DOHH2 (cell line): Measurements from ENCODE around the gene CCL16.

Experiments used
- H3F3A ChIP-seq: fragments of 200-600 bp; sonication (generic), shearing (Covaris generic); 2 replicates; pipeline ENCODE4 v1.6.0; 2016; ENCODE audit warnings: antibody characterized with exemption, mild to moderate bottlenecking; ENCODE audit not compliant: control insufficient read depth, insufficient read depth
- H3K27ac ChIP-seq: fragments of 200-600 bp; sonication (generic); 2 replicates; pipeline ENCODE4 v1.5.1; 2014; ENCODE audit warnings: low read depth, mild to moderate bottlenecking, low read length, moderate library complexity
- H3K27me3 ChIP-seq: fragments of 200-600 bp; sonication (generic); 2 replicates; pipeline ENCODE4 v1.6.1; 2014; ENCODE audit warnings: mild to moderate bottlenecking, low read length, mixed read lengths; ENCODE audit not compliant: control insufficient read depth
- H3K36me3 ChIP-seq: fragments of 200-600 bp; sonication (generic); 2 replicates; pipeline ENCODE4 v1.6.1; 2014; ENCODE audit warnings: mild to moderate bottlenecking, low read length, moderate library complexity, mixed read lengths; ENCODE audit not compliant: control insufficient read depth
- H3K4me1 ChIP-seq: fragments of 200-600 bp; sonication (generic); 2 replicates; pipeline ENCODE4 v1.6.1; 2014; ENCODE audit warnings: mild to moderate bottlenecking, low read length, mixed read lengths; ENCODE audit not compliant: control insufficient read depth
- H3K4me2 ChIP-seq: fragments of 200-600 bp; sonication (generic); 2 replicates; pipeline ENCODE4 v1.6.0; 2014; ENCODE audit warnings: mild to moderate bottlenecking, low read length, moderate library complexity
- H3K4me3 ChIP-seq: fragments of 200-600 bp; sonication (generic); 2 replicates; pipeline ENCODE4 v1.5.1; 2014; ENCODE audit warnings: mild to moderate bottlenecking, low read length, mixed read lengths
- H3K79me2 ChIP-seq: fragments of 200-600 bp; sonication (generic); 2 replicates; pipeline ENCODE4 v1.6.1; 2014; ENCODE audit warnings: mild to moderate bottlenecking, low read length, mixed read lengths; ENCODE audit not compliant: control insufficient read depth
- H3K9me2 ChIP-seq: fragments of 200-600 bp; sonication (generic); replicated peaks from 2 replicates; pipeline ENCODE4 v1.6.1; 2014; ENCODE audit warnings: mild to moderate bottlenecking, low read length, mixed read lengths; ENCODE audit not compliant: control insufficient read depth
- H3K9me3 ChIP-seq: fragments of 200-600 bp; sonication (generic); 2 replicates; pipeline ENCODE4 v1.6.1; 2014; ENCODE audit warnings: antibody characterized with exemption, low read length, mixed read lengths; ENCODE audit not compliant: control insufficient read depth, insufficient read depth
- H4K20me1 ChIP-seq: fragments of 200-600 bp; sonication (generic); 2 replicates; pipeline ENCODE4 v1.6.0; 2014; ENCODE audit warnings: low read depth, mild to moderate bottlenecking, antibody characterized with exemption, low read length, moderate library complexity; ENCODE audit not compliant: control insufficient read depth, insufficient read depth
- CTCF ChIP-seq: fragments of 200-600 bp; sonication (generic); IDR thresholded peaks from one replicate; pipeline ENCODE4 v1.5.1; 2014; ENCODE audit warnings: antibody characterized with exemption, mild to moderate bottlenecking, low read depth, low read length; ENCODE audit not compliant: poor library complexity, severe bottlenecking
- EZH2phosphoT487 ChIP-seq: fragments of 200-600 bp; sonication (generic); IDR thresholded peaks from 2 replicates; pipeline ENCODE4 v1.6.1; 2017; ENCODE audit warnings: borderline replicate concordance, mild to moderate bottlenecking, antibody characterized with exemption, low read length, moderate library complexity, mixed read lengths

Gene CCL16

GRCh38 chr17:35972066-35972465 lies 9.2 kb downstream of the CCL16 start:
- Histone ChIP-seq H3K36me3 (no peaks in the 10 kb centered on the region), H3K4me2 (no peak overlapping the region), H3F3A (no peaks in the 10 kb centered on the region), H3K79me2 (no peaks in the 10 kb centered on the region), H3K27ac (no peak overlapping the region), H3K4me3 (no peak overlapping the region), H3K4me1 (no peaks in the 10 kb centered on the region), H3K27me3 (peaks cover 14% of the 10 kb centered on the region; the same call in 1 of the 2 replicates), H4K20me1 (no peaks in the 10 kb centered on the region), H3K9me3 (no peaks in the 10 kb centered on the region), H3K9me2 (no peaks in the 10 kb centered on the region)
- no peak for TF ChIP-seq CTCF
- TF ChIP-seq EZH2phosphoT487, result no peak

GRCh38 chr17:35969558-35970380 lies 11.5 kb downstream of the CCL16 start:
- no peaks in the 10 kb centered on the region for H3K4me1 ChIP-seq
- H3K4me2 ChIP-seq, result no peak overlapping the region
- no peaks in the 10 kb centered on the region for H3F3A ChIP-seq
- peaks cover 13% of the 10 kb centered on the region; the same call in 1 of the 2 replicates for H3K27me3 ChIP-seq
- no peaks in the 10 kb centered on the region for H3K9me3 ChIP-seq
- no peaks in the 10 kb centered on the region for H3K79me2 ChIP-seq
- no peak overlapping the region for H3K27ac ChIP-seq
- H3K36me3 ChIP-seq, result no peaks in the 10 kb centered on the region
- no peaks in the 10 kb centered on the region for H4K20me1 ChIP-seq
- no peaks in the 10 kb centered on the region for H3K9me2 ChIP-seq
- H3K4me3 ChIP-seq, result no peak overlapping the region
- TF ChIP-seq EZH2phosphoT487, result no peak
- peak; percentile 85 for TF ChIP-seq CTCF

GRCh38 chr17:35968520-35969054 lies 12.7 kb downstream of the CCL16 start:
- Histone ChIP-seq H3K4me3 (no peak overlapping the region), H3K79me2 (no peaks in the 10 kb centered on the region), H3K4me2 (no peak overlapping the region), H3K9me3 (no peaks in the 10 kb centered on the region), H3K9me2 (no peaks in the 10 kb centered on the region), H3K27me3 (peaks cover 13% of the 10 kb centered on the region; the same call in 1 of the 2 replicates), H3K27ac (no peak overlapping the region), H3K4me1 (no peaks in the 10 kb centered on the region), H4K20me1 (no peaks in the 10 kb centered on the region), H3K36me3 (no peaks in the 10 kb centered on the region), H3F3A (no peaks in the 10 kb centered on the region)
- no peak for TF ChIP-seq CTCF
- TF ChIP-seq EZH2phosphoT487, result no peak
